GM13976 (cell line): ENCODE results near the gene GCNT4.

Source experiments
- DNase-seq: peaks from one replicate; pipeline ENCODE4 v3.0.0; 2012; ENCODE audit warnings: low spot score
- in situ Hi-C: fragments of 300-500 bp; cut with MboI; formaldehyde crosslinking; loops from one replicate; pipeline ENCODE4 v1.12.0; 2022; ENCODE audit warnings: low sequenced_read_pairs, mixed read lengths, inconsistent platforms; ENCODE audit not compliant: unreplicated experiment
- TF ChIP-seq, protein P1 (sequence below): IDR thresholded peaks from 2 replicates; pipeline ENCODE4 v1.5.1; 2012; ENCODE audit warnings: borderline replicate concordance, mild to moderate bottlenecking; ENCODE audit not compliant: insufficient read depth; ENCODE audit errors: extremely low read depth, missing control alignments, control extremely low read depth

The GCNT4 gene

DNA sequence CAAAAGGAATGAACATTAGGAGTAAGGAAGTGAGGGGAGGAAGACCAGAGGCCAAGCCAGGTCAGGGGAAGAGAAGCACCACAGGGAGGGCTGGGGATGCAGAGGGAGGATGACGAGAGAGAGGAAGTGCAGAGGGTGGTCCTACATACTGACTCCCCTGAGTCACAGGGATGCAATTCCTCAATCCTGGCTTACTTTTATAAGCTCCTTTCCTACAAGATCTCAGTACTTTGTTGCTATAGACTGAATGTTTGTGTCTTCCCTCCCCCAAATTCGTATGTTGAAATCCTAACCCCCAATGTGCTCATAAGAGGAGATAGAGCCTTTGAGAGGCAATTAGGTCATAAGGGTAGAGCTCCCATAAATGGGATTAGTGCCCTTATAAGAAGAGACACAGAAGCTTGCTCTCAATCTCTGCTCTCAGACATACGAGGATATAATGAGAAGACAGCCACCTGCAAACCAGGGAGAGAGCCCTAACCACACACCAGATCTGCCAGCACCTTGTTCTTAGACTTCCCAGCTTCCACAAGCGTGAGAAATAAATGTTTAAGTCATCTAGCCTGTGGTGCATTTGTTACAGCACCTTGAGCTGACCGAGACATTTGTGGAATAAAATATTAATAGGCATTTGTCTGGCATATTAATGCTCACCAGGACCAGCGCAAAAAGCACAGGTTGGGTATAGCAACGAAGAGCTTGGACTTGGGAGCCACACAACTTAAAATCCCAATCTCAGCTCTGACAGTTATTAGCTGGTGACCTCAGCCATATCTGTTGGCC lies 33.4 kb downstream of the GCNT4 start:
- in situ Hi-C loops, result no loop called here
- DNase-seq, result no peak
- TF ChIP-seq, protein P1, sequence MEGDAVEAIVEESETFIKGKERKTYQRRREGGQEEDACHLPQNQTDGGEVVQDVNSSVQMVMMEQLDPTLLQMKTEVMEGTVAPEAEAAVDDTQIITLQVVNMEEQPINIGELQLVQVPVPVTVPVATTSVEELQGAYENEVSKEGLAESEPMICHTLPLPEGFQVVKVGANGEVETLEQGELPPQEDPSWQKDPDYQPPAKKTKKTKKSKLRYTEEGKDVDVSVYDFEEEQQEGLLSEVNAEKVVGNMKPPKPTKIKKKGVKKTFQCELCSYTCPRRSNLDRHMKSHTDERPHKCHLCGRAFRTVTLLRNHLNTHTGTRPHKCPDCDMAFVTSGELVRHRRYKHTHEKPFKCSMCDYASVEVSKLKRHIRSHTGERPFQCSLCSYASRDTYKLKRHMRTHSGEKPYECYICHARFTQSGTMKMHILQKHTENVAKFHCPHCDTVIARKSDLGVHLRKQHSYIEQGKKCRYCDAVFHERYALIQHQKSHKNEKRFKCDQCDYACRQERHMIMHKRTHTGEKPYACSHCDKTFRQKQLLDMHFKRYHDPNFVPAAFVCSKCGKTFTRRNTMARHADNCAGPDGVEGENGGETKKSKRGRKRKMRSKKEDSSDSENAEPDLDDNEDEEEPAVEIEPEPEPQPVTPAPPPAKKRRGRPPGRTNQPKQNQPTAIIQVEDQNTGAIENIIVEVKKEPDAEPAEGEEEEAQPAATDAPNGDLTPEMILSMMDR, result no peak

DNA sequence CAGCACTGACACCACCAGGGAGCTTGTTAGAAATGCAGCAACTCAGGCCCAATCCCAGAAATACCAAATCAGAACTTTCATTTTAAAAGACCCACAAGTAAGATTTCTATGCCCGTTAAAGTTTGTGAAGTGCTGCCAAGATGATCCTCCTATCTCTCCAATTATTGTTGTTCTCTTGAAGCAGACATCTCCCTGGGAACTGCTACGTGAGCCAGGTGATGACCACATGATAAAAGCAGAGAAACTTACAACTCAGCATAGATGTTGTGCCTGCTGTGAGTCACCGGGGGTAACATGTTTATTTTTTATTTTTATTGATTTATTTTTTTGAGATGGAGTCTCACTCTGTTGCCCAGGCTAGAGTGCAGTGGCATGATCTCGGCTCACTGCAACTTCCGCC lies 34.4 kb downstream of the GCNT4 start:
- TF ChIP-seq, protein P1, result no peak
- DNase-seq, result no peak
- in situ Hi-C loops, result no loop called here

DNA sequence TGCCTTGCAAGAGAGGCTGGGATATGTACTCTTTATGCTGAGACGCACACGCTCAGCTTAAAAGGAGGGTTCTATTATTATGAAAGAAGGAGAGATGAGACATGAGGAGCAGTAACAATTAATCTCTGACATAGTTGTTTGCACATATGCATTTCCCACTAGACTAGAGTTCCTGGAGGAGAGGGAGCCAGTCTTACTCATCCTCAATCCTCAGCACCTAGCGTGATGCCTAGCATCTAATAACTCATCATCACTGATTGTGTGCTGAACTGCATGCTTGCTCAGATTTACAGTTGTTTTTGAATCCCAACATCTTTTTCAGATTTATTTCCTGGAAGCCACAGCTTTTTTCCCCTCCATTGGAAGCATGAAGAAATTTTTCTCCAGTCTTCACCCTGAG lies 35.5 kb downstream of the GCNT4 start:
- in situ Hi-C loops, result no loop called here
- DNase-seq, result no peak

DNA sequence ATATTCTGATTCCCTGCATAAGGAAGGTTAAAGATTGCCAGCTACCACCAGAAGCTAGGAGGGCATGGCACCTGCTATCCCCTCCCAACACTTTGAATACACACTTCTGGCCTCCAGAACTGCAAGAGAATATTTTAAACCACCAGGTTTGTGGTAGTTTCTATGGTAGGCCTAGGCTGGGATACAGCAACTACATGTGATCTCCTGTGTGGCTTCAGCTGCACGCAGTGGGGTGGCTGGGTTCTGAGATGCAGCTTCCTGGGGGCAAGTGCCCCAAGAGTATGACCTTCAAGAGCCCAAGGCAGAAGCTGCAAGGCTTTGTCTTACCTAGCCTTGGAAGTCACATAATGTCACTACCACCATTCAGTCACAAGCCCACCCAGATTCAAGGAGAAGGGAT lies 39.6 kb downstream of the GCNT4 start:
- TF ChIP-seq, protein P1, result no peak
- in situ Hi-C loops, result no loop called here
- no peak for DNase-seq

More for the DNA sequence above, 35.5 kb downstream of the GCNT4 start:
- TF ChIP-seq, protein P1, result no peak

DNA sequence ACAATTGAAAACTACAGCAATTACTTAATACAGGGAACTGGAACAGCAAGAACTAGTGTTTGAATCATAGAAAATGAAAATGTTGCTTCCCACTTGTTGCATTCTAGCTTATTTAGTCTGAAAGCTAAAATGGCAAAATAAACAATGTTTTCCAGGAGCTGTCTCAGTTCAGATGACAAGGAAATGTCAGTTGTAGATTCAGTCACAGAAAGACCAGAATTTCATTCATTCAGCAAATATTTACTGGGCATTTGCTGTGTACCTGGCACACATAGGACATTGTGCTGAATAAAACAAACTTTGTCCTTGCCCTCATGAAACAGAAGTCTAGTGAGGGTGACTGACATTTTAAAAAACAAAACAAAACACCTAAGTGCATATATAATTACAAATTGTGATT lies 41.5 kb downstream of the GCNT4 start:
- TF ChIP-seq, protein P1, result no peak
- in situ Hi-C loops, result no loop called here
- DNase-seq, result no peak

DNA sequence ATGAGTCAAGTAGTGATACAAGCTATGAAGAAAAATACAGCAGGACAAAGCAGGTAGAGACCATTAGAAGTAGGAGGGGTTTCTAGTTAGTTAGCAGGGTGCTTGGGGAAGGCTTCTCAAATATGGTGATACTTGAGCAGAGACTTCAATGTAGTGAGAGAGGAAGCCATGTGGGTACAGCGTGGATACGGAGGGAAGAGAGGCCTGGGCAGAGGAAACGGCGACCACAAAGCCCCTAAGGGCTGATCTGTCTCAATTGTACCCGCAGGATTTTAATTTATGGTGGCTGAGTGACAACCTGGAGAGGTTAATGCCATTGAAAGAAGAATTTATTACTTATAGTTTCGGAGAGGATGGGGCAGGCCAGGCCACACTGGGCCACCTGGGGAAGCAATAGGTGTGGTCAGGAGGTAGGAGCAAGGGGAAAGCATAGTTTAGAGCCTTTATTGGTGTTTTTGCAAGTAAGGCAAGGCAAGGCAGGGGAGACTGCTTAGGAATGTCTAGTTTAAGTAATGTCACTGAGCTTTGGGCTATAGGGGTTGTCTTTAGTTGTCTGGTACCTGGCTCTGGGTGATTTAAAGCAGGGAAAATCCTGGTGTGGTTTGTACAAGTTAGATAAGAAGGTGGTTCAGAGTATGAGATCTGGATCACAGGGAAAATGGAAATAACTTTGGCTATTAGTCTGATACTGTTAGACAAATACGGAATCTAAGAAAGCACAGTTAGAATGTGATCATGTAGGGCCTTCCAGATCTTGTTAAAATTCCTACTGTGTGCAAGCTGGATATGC lies 42.6 kb downstream of the GCNT4 start:
- no peak for DNase-seq
- TF ChIP-seq, protein P1, result no peak
- in situ Hi-C loops, result no loop called here
